Loucy (cell line): ENCODE measurements around the gene TAS2R38.
"Not testable (repeated sequence)": the region's sequence is repeated elsewhere in the genome, so short reads cannot be mapped to it uniquely, and the experiment has no call there.

Experiments
- H2AFZ ChIP-seq: fragments of 200-600 bp; sonication (generic); 2 replicates; pipeline ENCODE4 v1.6.0; 2016; ENCODE audit warnings: antibody characterized with exemption, mild to moderate bottlenecking, low read length, moderate library complexity
- H3F3A ChIP-seq: fragments of 200-600 bp; 2 replicates; pipeline ENCODE4 v1.6.0; 2016; ENCODE audit warnings: antibody characterized with exemption, low read depth, mild to moderate bottlenecking
- H3K27me3 ChIP-seq: fragments of 200-600 bp; sonication (generic); 2 replicates; pipeline ENCODE4 v1.6.1; 2014; ENCODE audit warnings: low read length, mild to moderate bottlenecking; ENCODE audit not compliant: insufficient read depth, poor library complexity, severe bottlenecking
- H3K36me3 ChIP-seq: fragments of 200-600 bp; sonication (generic); 2 replicates; pipeline ENCODE4 v1.6.1; 2016; ENCODE audit warnings: low read length; ENCODE audit not compliant: insufficient read depth
- H3K4me1 ChIP-seq: fragments of 200-600 bp; sonication (generic); 2 replicates; pipeline ENCODE4 v1.5.1; 2014; ENCODE audit warnings: low read length, mild to moderate bottlenecking; ENCODE audit not compliant: insufficient read depth, poor library complexity, severe bottlenecking
- H3K4me2 ChIP-seq: fragments of 200-600 bp; sonication (generic); 2 replicates; pipeline ENCODE4 v1.6.0; 2014; ENCODE audit warnings: antibody characterized with exemption, low read length, low read depth, mild to moderate bottlenecking; ENCODE audit not compliant: poor library complexity, severe bottlenecking
- H3K4me3 ChIP-seq: fragments of 200-600 bp; sonication (generic); 2 replicates; pipeline ENCODE4 v1.5.1; 2014; ENCODE audit warnings: low read length, mild to moderate bottlenecking, mixed read lengths; ENCODE audit not compliant: poor library complexity, severe bottlenecking
- H3K79me2 ChIP-seq: fragments of 200-600 bp; sonication (generic); 2 replicates; pipeline ENCODE4 v1.6.1; 2014; ENCODE audit warnings: low read length; ENCODE audit not compliant: insufficient read depth
- H3K9ac ChIP-seq: fragments of 200-600 bp; sonication (generic); 2 replicates; pipeline ENCODE4 v1.6.0; 2014; ENCODE audit warnings: mild to moderate bottlenecking, low read depth, low read length, moderate library complexity; ENCODE audit not compliant: poor library complexity, severe bottlenecking
- H3K9me2 ChIP-seq: fragments of 200-600 bp; sonication (generic); replicated peaks from 2 replicates; pipeline ENCODE4 v1.6.1; 2016; ENCODE audit warnings: low read depth, low read length, mixed read lengths
- H3K9me3 ChIP-seq: fragments of 200-600 bp; sonication (generic); 2 replicates; pipeline ENCODE4 v1.6.1; 2014; ENCODE audit warnings: mild to moderate bottlenecking, antibody characterized with exemption, low read length, low read depth; ENCODE audit not compliant: insufficient read depth
- H4K20me1 ChIP-seq: fragments of 200-600 bp; sonication (generic); 2 replicates; pipeline ENCODE4 v1.6.0; 2014; ENCODE audit warnings: antibody characterized with exemption, low read length, mild to moderate bottlenecking; ENCODE audit not compliant: insufficient read depth, poor library complexity, severe bottlenecking
- CTCF ChIP-seq: fragments of 200-600 bp; sonication (generic); conservative IDR thresholded peaks from 2 replicates; pipeline ENCODE4 v1.5.1; 2014; ENCODE audit warnings: mild to moderate bottlenecking, antibody characterized with exemption, low read length
- EZH2phosphoT487 ChIP-seq: fragments of 200-600 bp; IDR thresholded peaks from 2 replicates; pipeline ENCODE4 v1.6.1; 2018; ENCODE audit warnings: antibody characterized with exemption, mild to moderate bottlenecking, moderate library complexity, borderline replicate concordance

Gene TAS2R38

DNA sequence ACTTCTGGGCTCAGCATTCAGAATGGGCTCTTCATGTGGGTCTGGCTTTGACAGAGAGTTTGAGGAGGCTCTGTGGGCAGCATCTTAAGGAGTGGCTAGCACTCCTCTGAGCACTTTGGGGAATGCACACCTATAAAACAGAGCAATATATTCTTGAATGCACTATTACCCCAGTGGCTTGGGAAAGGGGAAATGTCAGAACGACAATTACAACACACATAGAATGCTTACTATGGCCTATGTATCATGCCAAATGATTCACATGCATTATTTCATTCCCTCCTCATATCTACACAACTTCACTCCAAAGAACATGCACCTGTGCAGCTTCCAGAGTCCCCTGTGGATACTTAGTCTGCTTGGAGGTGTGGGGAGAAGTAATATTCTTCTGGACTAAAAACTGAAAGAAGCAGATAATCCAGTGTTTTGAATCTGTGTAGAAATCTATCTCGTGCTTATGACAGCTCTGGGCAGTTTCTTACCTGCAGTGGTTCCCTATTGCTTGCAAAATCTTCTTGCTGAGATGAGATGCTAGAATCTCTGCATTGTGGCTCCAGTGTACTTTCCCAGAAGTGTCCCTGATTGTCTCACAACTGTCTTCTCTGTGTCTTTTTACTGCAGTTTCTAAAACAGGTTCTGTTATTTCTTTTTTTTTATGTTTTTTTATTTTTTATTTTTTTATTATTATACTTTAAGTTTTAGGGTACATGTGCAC lies 16.6 kb upstream of the TAS2R38 start:
- no peak overlapping the region for H2AFZ ChIP-seq
- H3K27me3 ChIP-seq, result no peaks in the 10 kb centered on the region
- H3K9ac ChIP-seq, result no peak overlapping the region
- TF ChIP-seq EZH2phosphoT487 (no peak), CTCF (no peak)
- no peaks in the 10 kb centered on the region for H3F3A ChIP-seq
- no peaks in the 10 kb centered on the region for H3K79me2 ChIP-seq
- H3K4me3 ChIP-seq, result no peak overlapping the region
- no peaks in the 10 kb centered on the region for H4K20me1 ChIP-seq
- no peaks in the 10 kb centered on the region for H3K9me2 ChIP-seq
- no peaks in the 10 kb centered on the region for H3K9me3 ChIP-seq
- peaks cover 7% of the 10 kb centered on the region for H3K4me1 ChIP-seq
- H3K36me3 ChIP-seq, result no peaks in the 10 kb centered on the region
- no peak overlapping the region for H3K4me2 ChIP-seq

- not testable (repeated sequence) for H3K9me2 ChIP-seq, H3K4me3 ChIP-seq, H3K36me3 ChIP-seq, H2AFZ ChIP-seq, H3K9ac ChIP-seq, H3K4me1 ChIP-seq, H3F3A ChIP-seq, H3K9me3 ChIP-seq, H3K27me3 ChIP-seq, H4K20me1 ChIP-seq, H3K4me2 ChIP-seq, H3K79me2 ChIP-seq
These were observed 14.2 kb upstream of the TAS2R38 start for GRCh38 chr7:141987803-141988202.

GRCh38 chr7:141986923-141987322 lies 13.3 kb upstream of the TAS2R38 start:
- Histone ChIP-seq H3K79me2 (no peaks in the 10 kb centered on the region), H4K20me1 (no peaks in the 10 kb centered on the region), H3K4me2 (no peak overlapping the region), H3K27me3 (no peaks in the 10 kb centered on the region), H3K9me2 (no peaks in the 10 kb centered on the region), H3K9me3 (no peaks in the 10 kb centered on the region), H3K4me1 (peaks cover 7% of the 10 kb centered on the region), H3K36me3 (no peaks in the 10 kb centered on the region), H3K9ac (no peak overlapping the region), H3F3A (no peaks in the 10 kb centered on the region), H2AFZ (no peak overlapping the region), H3K4me3 (no peak overlapping the region)
- TF ChIP-seq CTCF, result no peak

GRCh38 chr7:141985926-141986325 lies 12.4 kb upstream of the TAS2R38 start:
- not testable (repeated sequence) for H3K27me3 ChIP-seq, H3F3A ChIP-seq, H4K20me1 ChIP-seq, H3K4me1 ChIP-seq, H3K4me3 ChIP-seq, H3K9me3 ChIP-seq, H3K4me2 ChIP-seq, H3K9ac ChIP-seq, H3K9me2 ChIP-seq, H3K36me3 ChIP-seq, H2AFZ ChIP-seq, H3K79me2 ChIP-seq
